Measurements from ENCODE around the gene CD55. TPM values are rescaled to one million over a fixed set of nuclear protein-coding genes. Genes with fewer than 3 reads are reported as not detected.
"Not testable (repeated sequence)": the region's sequence is repeated elsewhere in the genome, so short reads cannot be mapped to it uniquely, and the experiment has no call there.

CD55 gene
- total and polyA plus RNA-seq, 2 experiments from 2014 or later: 16.7 to 18.5 TPM

DNA sequence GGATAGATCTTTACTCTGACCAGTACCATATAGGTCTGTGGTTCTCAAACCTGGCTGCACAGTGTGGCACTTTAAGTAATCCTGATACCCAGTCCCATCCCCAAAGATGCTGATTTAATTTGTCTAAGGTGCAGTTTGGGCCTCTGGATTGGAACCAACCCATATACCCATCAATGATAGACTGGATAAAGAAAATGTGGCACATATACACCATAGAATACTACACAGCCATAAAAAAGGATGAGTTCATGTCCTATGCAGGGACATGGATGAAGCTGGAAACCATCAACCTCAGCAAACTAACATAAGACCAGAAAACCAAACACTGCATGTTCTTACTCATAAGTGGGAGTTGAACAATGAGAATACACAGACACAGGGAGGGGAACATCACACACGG lies 1.4 kb upstream of the CD55 start:
- H3K27me3 Mint-ChIP-seq (ENCODE audit: insufficient read depth, low read depth, poor library complexity); H3K27ac Mint-ChIP-seq; ATAC-seq; H3K36me3 Mint-ChIP-seq (ENCODE audit: low read depth); H3K4me2 ChIP-seq; H3K27ac ChIP-seq (ENCODE audit: low read depth); H3K36me3 ChIP-seq (ENCODE audit: insufficient read depth); H3K9me3 Mint-ChIP-seq; H4K20me1 ChIP-seq (replicated peaks; ENCODE audit: insufficient read depth); H3F3A ChIP-seq (replicated peaks; ENCODE audit: low read depth); DNase-seq (ENCODE audit: low spot score); H3K27me3 ChIP-seq (ENCODE audit: insufficient read depth); H3K9me2 ChIP-seq (ENCODE audit: insufficient read depth); H2AFZ ChIP-seq: not testable (repeated sequence)
- H3K4me1 Mint-ChIP-seq: peaks cover 26% of the 10 kb centered on the region
- H3K4me3 ChIP-seq: 0 out of 2 replicates have a peak overlapping the region, but pooled peaks have one; percentile 73
- H3K79me2 ChIP-seq (replicated peaks; ENCODE audit: insufficient read depth): peaks cover 11% of the 10 kb centered on the region
- peak overlapping the region; percentile 56; the same call in 2 of the 3 replicates for H3K4me3 Mint-ChIP-seq
- H3K4me1 ChIP-seq (ENCODE audit: insufficient read depth): peaks cover 16% of the 10 kb centered on the region

- H3K79me2 ChIP-seq (replicated peaks; ENCODE audit: insufficient read depth): peaks cover 11% of the 10 kb centered on the region
- peaks cover 15% of the 10 kb centered on the region; the same call in 1 of the 2 replicates for H3K36me3 ChIP-seq (ENCODE audit: insufficient read depth)
- H3K36me3 Mint-ChIP-seq (ENCODE audit: low read depth): peaks cover 21% of the 10 kb centered on the region
- peaks cover 5% of the 10 kb centered on the region for H3K27me3 Mint-ChIP-seq (ENCODE audit: insufficient read depth, low read depth, poor library complexity)
- ATAC-seq (peak; percentile 59; the same call in 2 of the 3 replicates), DNase-seq (ENCODE audit: low spot score) (peak; percentile 55)
- no peaks in the 10 kb centered on the region for H3F3A ChIP-seq (replicated peaks; ENCODE audit: low read depth)
- peak overlapping the region; percentile 89 for H3K4me2 ChIP-seq
- peak overlapping the region; percentile 73 for H3K4me3 ChIP-seq
- no peaks in the 10 kb centered on the region for H3K9me3 Mint-ChIP-seq
- H3K27ac ChIP-seq (ENCODE audit: low read depth): peak overlapping the region; percentile 89
- H2AFZ ChIP-seq: peak overlapping the region; percentile 94
- TF ChIP-seq STAT1 (IDR thresholded peaks at IDR 0.05; ENCODE audit: unreplicated experiment) (no peak), JUNB (IDR thresholded peaks at IDR 0.05; ENCODE audit: unreplicated experiment) (no peak), EZH2phosphoT487 (IDR thresholded peaks at IDR 0.05; ENCODE audit: unreplicated experiment) (no peak), REST (IDR thresholded peaks at IDR 0.05; ENCODE audit: unreplicated experiment) (no peak)
- no peaks in the 10 kb centered on the region for H3K27me3 ChIP-seq (ENCODE audit: insufficient read depth)
- H3K9me2 ChIP-seq (ENCODE audit: insufficient read depth): no peaks in the 10 kb centered on the region
- peak overlapping the region; percentile 99 for H3K27ac Mint-ChIP-seq
- peaks cover 2% of the 10 kb centered on the region for H4K20me1 ChIP-seq (replicated peaks; ENCODE audit: insufficient read depth)
- peaks cover 11% of the 10 kb centered on the region for H3K4me1 Mint-ChIP-seq
- peaks cover 7% of the 10 kb centered on the region; the same call in 1 of the 2 replicates for H3K4me1 ChIP-seq (ENCODE audit: insufficient read depth)
- peak overlapping the region; percentile 96 for H3K4me3 Mint-ChIP-seq
Observed at GRCh38 chr1:207321790-207322645, 540 bp downstream of the CD55 start.

Data from GM23338 (cell line).